GM12892 (cell line): ENCODE data around the gene CLDN9.

Experiments used
- DNase-seq: peaks from one replicate; pipeline ENCODE4 v3.0.0; 2011; ENCODE audit not compliant: insufficient read length
- FAIRE-seq: peaks from 2 replicates; lab custom pipeline; 2011; peaks lifted over from hg19 to GRCh38; lab: Jason Lieb, UNC
- POLR2A ChIP-seq: IDR thresholded peaks from 2 replicates; pipeline ENCODE4 v1.6.1; 2011; ENCODE audit warnings: low read depth, low read length, control low read depth
- POLR2AphosphoS5 ChIP-seq: IDR thresholded peaks from 2 replicates; pipeline ENCODE4 v1.6.1; 2011; ENCODE audit warnings: low read depth, low read length, control low read depth
- TAF1 ChIP-seq: IDR thresholded peaks from 2 replicates; pipeline ENCODE4 v1.6.1; 2011; ENCODE audit warnings: low read depth, mild to moderate bottlenecking, control low read depth, low read length, borderline replicate concordance

The CLDN9 gene

GRCh38 chr16:2975161-2975795 lies 37.4 kb upstream of the CLDN9 start:
- DNase-seq (no peak), FAIRE-seq (no peak)
- TF ChIP-seq POLR2A, result no peak

- FAIRE-seq (no peak), DNase-seq (no peak)
- no peak for TF ChIP-seq POLR2A
- no peak for TF ChIP-seq TAF1
- no peak for TF ChIP-seq POLR2AphosphoS5
Measured at GRCh38 chr16:2976201-2976600, 36.5 kb upstream of the CLDN9 start.

- no peak for DNase-seq
- TF ChIP-seq TAF1 (no peak), POLR2AphosphoS5 (no peak), POLR2A (no peak)
- no peak for FAIRE-seq
Measured at GRCh38 chr16:2976673-2977072, 36.0 kb upstream of the CLDN9 start.

DNA sequence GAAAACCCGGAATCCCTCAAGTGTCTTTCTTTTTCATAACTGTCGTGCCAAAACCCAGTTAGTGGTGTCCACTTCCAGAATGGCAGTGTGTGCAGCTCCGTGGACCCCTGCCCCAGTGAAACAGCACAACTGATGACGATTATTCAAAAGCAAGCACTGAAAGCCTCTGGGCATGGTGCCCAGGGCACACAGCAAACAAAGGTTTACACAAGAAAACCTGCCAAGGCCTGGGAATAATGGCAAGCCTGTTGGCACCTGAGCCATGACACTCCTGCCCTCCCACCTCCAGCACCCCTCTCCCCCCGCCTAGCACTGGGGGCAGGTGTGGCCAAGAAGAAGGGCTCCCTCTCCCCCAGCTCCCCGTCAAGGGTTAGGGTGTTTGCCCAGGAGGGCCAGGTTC lies 35.3 kb upstream of the CLDN9 start:
- DNase-seq (no peak), FAIRE-seq (no peak)

GRCh38 chr16:2979669-2980226 lies 33.0 kb upstream of the CLDN9 start:
- TF ChIP-seq POLR2AphosphoS5 (no peak), TAF1 (no peak), POLR2A (no peak)
- DNase-seq (no peak), FAIRE-seq (peak; percentile 81)

More for the DNA sequence above, 35.3 kb upstream of the CLDN9 start:
- no peak for TF ChIP-seq TAF1
- TF ChIP-seq POLR2A, result no peak
- TF ChIP-seq POLR2AphosphoS5, result no peak

- TF ChIP-seq POLR2A, result peak; percentile 89; the same call in 1 of the 2 replicates
- TF ChIP-seq POLR2AphosphoS5, result peak; percentile 72
- peak; percentile 47; the same call in 1 of the 2 replicates for TF ChIP-seq TAF1
- peak; percentile 96 for FAIRE-seq
- DNase-seq, result peak; percentile 100
Measured at GRCh38 chr16:2980227-2981176, 32.2 kb upstream of the CLDN9 start, which contains the start of gene PKMYT1. PKMYT1 (minus strand) TSS chr16:2980446; CDS start chr16:2979657, 789 bp downstream.

DNA sequence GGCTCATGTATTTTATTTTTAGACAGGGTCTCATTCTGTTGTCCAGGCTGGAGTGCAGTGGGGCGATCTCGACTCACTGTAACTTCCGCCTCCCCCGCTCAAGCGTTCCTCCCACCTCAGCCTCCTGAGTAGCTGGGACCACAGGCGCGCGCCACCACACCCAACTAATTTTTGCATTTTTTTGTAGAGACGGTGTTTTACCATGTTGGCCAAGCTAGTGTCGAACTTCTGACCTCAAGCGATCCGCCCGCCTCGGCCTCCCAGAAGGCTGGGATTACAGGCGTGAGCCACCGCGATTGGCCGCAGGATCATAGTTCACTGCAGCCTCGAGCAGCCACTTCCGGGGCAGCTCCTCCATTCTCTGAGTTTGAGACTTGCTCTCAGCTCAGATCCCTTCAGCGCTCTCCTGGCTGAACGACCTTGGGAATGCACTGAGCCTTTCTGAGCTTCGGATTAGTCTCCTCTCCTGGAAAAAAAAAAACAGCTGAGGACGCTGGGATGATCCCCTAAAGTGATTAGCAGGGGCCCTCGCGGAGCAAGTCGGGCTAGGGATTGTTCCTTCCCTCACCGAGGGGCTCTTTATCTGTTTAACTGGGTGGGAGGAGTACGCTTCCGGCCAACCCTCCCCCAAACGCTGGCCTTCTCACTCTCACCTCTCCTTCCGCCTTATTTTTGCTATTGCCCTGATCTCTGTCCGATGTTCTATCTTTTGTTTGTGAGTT lies 31.4 kb upstream of the CLDN9 start:
- TF ChIP-seq POLR2AphosphoS5 (no peak), POLR2A (no peak), TAF1 (no peak)
- DNase-seq (no peak), FAIRE-seq (no peak)

DNA sequence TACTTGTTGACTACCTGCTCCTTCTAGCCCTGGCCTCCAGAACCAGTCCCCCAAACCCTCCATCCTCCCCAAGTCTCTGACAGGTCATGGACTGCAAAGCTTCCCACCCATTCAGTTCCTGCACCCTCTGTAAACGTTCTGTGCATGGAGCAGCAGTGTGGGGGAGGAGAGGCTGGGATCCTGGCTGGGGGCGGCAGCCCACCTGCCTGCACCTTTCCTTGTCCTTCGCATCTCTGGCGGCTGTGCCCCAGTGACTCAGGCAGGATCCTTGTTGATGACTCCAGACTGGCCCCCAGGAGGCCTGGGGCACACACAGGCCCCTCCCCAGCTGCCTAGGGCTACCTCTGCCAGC lies 30.8 kb upstream of the CLDN9 start:
- no peak for FAIRE-seq
- no peak for DNase-seq
- TF ChIP-seq TAF1, result no peak
- no peak for TF ChIP-seq POLR2A
- TF ChIP-seq POLR2AphosphoS5, result no peak

- FAIRE-seq, result no peak
- no peak for DNase-seq
- TF ChIP-seq POLR2AphosphoS5 (no peak), TAF1 (no peak), POLR2A (no peak)
Measured at GRCh38 chr16:2982402-2982801, 30.3 kb upstream of the CLDN9 start.

DNA sequence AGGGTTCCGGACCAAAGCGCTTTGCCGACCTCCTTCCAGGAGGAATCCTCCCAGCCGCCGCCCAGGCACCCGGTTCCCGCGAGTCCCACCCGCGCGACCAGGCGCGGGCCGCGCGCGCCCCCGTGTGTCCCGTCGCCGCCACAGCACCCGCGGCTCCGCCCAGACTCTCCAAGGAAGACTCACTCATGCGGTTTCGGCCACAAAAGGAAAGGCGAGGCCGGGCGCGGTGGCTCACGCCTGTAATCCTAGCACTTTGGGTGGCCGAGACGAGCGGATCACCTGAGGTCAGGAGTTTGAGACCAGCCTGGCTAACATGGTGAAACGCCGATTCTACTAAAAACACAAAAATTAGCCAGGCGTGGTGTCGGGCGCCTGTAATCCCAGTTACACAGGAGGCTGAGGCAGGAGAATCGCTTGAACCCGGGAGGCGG lies 29.0 kb upstream of the CLDN9 start:
- DNase-seq (peak; percentile 89), FAIRE-seq (peak; percentile 69)
- no peak for TF ChIP-seq POLR2A
- no peak for TF ChIP-seq TAF1
- TF ChIP-seq POLR2AphosphoS5, result no peak

GRCh38 chr16:2985462-2985861 lies 27.3 kb upstream of the CLDN9 start:
- FAIRE-seq (no peak), DNase-seq (no peak)
- TF ChIP-seq TAF1 (no peak), POLR2A (no peak), POLR2AphosphoS5 (no peak)
